GF-D8 (cell line): Measurements from ENCODE around the gene IFNGR1.
"Not testable (repeated sequence)": the region's sequence is repeated elsewhere in the genome, so short reads cannot be mapped to it uniquely, and the experiment has no call there.

Source experiments
- DNase-seq: peaks from one replicate; lab custom pipeline; 2025; lab: John Stamatoyannopoulos, UW

The IFNGR1 gene

GRCh38 chr6:137218917-137219663, at the start of gene IFNGR1:
IFNGR1 (minus strand) TSS chr6:137219385; CDS start chr6:137219327, 58 bp downstream.
- peak; percentile 89 for DNase-seq

GRCh38 chr6:137268911-137269310, 49.7 kb upstream of the IFNGR1 start:
- DNase-seq, result no peak

GRCh38 chr6:137266309-137266586, 47.1 kb upstream of the IFNGR1 start:
- DNase-seq, result no peak

- no peak for DNase-seq
These were observed 46.5 kb upstream of the IFNGR1 start for GRCh38 chr6:137265561-137266308.

GRCh38 chr6:137264311-137265075, 45.3 kb upstream of the IFNGR1 start:
- no peak for DNase-seq

- DNase-seq, result no peak
These were observed 42.6 kb upstream of the IFNGR1 start for GRCh38 chr6:137261761-137262160.

GRCh38 chr6:137261361-137261760, 42.2 kb upstream of the IFNGR1 start:
- DNase-seq, result no peak

GRCh38 chr6:137260217-137260616, 41.0 kb upstream of the IFNGR1 start:
- DNase-seq, result no peak

GRCh38 chr6:137259349-137259748, 40.2 kb upstream of the IFNGR1 start:
- DNase-seq, result no peak

- no peak for DNase-seq
These were observed 39.0 kb upstream of the IFNGR1 start for GRCh38 chr6:137258170-137258569.

- DNase-seq, result no peak
These were observed 37.3 kb upstream of the IFNGR1 start for GRCh38 chr6:137256350-137257103.

GRCh38 chr6:137254966-137255365, 35.8 kb upstream of the IFNGR1 start:
- no peak for DNase-seq

GRCh38 chr6:137254430-137254829, 35.2 kb upstream of the IFNGR1 start:
- DNase-seq, result not testable (repeated sequence)

- DNase-seq, result peak; percentile 36
These were observed 29.5 kb upstream of the IFNGR1 start for GRCh38 chr6:137248702-137249101.

- no peak for DNase-seq
These were observed 28.5 kb upstream of the IFNGR1 start for GRCh38 chr6:137247724-137248123.

GRCh38 chr6:137246791-137247202, 27.6 kb upstream of the IFNGR1 start:
- DNase-seq, result no peak

GRCh38 chr6:137246164-137246563, 27.0 kb upstream of the IFNGR1 start:
- no peak for DNase-seq

- no peak for DNase-seq
These were observed 22.4 kb upstream of the IFNGR1 start for GRCh38 chr6:137241481-137242038.

GRCh38 chr6:137240168-137240567, 21.0 kb upstream of the IFNGR1 start:
- peak; percentile 80 for DNase-seq

GRCh38 chr6:137237413-137238170, 18.4 kb upstream of the IFNGR1 start:
- no peak for DNase-seq
